H9 (cell line): ENCODE results near the gene OTOF. TPM values are rescaled to one million over a fixed set of nuclear protein-coding genes. Genes with fewer than 3 reads are reported as not detected.

ENCODE experiments used
- DNase-seq: peaks from one replicate; pipeline ENCODE4 v3.0.0-alpha.2; 2017
- H2AFZ ChIP-seq: one replicate; pipeline ENCODE4 v1.6.1; 2013; ENCODE audit warnings: mild to moderate bottlenecking, low read length, control low read depth, moderate library complexity
- H2AK5ac ChIP-seq: 2 replicates; pipeline ENCODE4 v1.6.1; 2013; ENCODE audit warnings: low read length, control low read depth, mixed read lengths; ENCODE audit not compliant: insufficient read length
- H2BK120ac ChIP-seq: one replicate; pipeline ENCODE4 v1.6.1; 2013; ENCODE audit warnings: low read depth, mild to moderate bottlenecking, low read length, control low read depth, inconsistent platforms; ENCODE audit not compliant: poor library complexity, severe bottlenecking
- H2BK12ac ChIP-seq: 2 replicates; pipeline ENCODE4 v1.6.1; 2013; ENCODE audit warnings: low read length, control low read depth, mixed read lengths, low read depth; ENCODE audit not compliant: insufficient read length
- H2BK15ac ChIP-seq: 2 replicates; pipeline ENCODE4 v1.6.1; 2013; ENCODE audit warnings: low read depth, low read length, control low read depth
- H2BK20ac ChIP-seq: one replicate; pipeline ENCODE4 v1.6.1; 2013; ENCODE audit warnings: low read depth, mild to moderate bottlenecking, low read length, control low read depth, inconsistent platforms; ENCODE audit not compliant: poor library complexity, severe bottlenecking
- H2BK5ac ChIP-seq: 2 replicates; pipeline ENCODE4 v1.6.1; 2013; ENCODE audit warnings: low read length, control low read depth, mixed read lengths; ENCODE audit not compliant: insufficient read length
- H3K14ac ChIP-seq: 2 replicates; pipeline ENCODE4 v1.6.1; 2013; ENCODE audit warnings: low read length, control low read depth; ENCODE audit not compliant: insufficient read depth
- H3K18ac ChIP-seq: 2 replicates; pipeline ENCODE4 v1.6.1; 2013; ENCODE audit warnings: low read depth, mild to moderate bottlenecking, mixed read lengths, low read length, control low read depth; ENCODE audit not compliant: insufficient read length
- H3K23ac ChIP-seq: 2 replicates; pipeline ENCODE4 v1.6.1; 2013; ENCODE audit warnings: low read length, control low read depth, mixed read lengths, low read depth; ENCODE audit not compliant: insufficient read length
- H3K23me2 ChIP-seq: 2 replicates; pipeline ENCODE4 v1.6.1; 2013; ENCODE audit warnings: low read depth, mild to moderate bottlenecking, mixed read lengths, low read length, control low read depth; ENCODE audit not compliant: insufficient read length, poor library complexity, severe bottlenecking
- H3K27ac ChIP-seq: 2 replicates; pipeline ENCODE4 v1.5.1; 2013; ENCODE audit warnings: low read length, control low read depth, mixed read lengths, low read depth; ENCODE audit not compliant: insufficient read length
- H3K27me3 ChIP-seq: 2 replicates; pipeline ENCODE4 v1.6.1; 2013; ENCODE audit warnings: low read length, control low read depth, inconsistent platforms; ENCODE audit not compliant: insufficient read depth
- H3K4ac ChIP-seq: 2 replicates; pipeline ENCODE4 v1.6.1; 2013; ENCODE audit warnings: low read depth, mild to moderate bottlenecking, control low read depth, inconsistent platforms, low read length, moderate library complexity
- H3K4me1 ChIP-seq: 2 replicates; pipeline ENCODE4 v1.6.1; 2013; ENCODE audit warnings: low read length, control low read depth, inconsistent platforms; ENCODE audit not compliant: insufficient read depth
- H3K4me2 ChIP-seq: 2 replicates; pipeline ENCODE4 v1.6.1; 2013; ENCODE audit warnings: low read length, control low read depth, mixed read lengths; ENCODE audit not compliant: insufficient read length, insufficient read depth
- H3K56ac ChIP-seq: 2 replicates; pipeline ENCODE4 v1.6.1; 2013; ENCODE audit warnings: low read depth, mild to moderate bottlenecking, mixed read lengths, low read length, control low read depth; ENCODE audit not compliant: insufficient read length
- H3K79me1 ChIP-seq: 2 replicates; pipeline ENCODE4 v1.6.1; 2013; ENCODE audit warnings: low read depth, mild to moderate bottlenecking, moderate library complexity, low read length, control low read depth, inconsistent platforms; ENCODE audit not compliant: insufficient read depth, poor library complexity, severe bottlenecking
- H3K79me2 ChIP-seq: 2 replicates; pipeline ENCODE4 v1.6.1; 2013; ENCODE audit warnings: low read length, control low read depth, inconsistent platforms; ENCODE audit not compliant: insufficient read depth
- H3K9ac ChIP-seq: 2 replicates; pipeline ENCODE4 v1.6.1; 2013; ENCODE audit warnings: low read length, control low read depth, mixed read lengths; ENCODE audit not compliant: insufficient read length; ENCODE audit errors: extremely low read depth
- H3K9me3 ChIP-seq: one replicate; pipeline ENCODE4 v1.6.1; 2013; ENCODE audit warnings: low read depth, low read length, inconsistent platforms; ENCODE audit not compliant: control insufficient read depth
- H3T11ph ChIP-seq: one replicate; pipeline ENCODE4 v1.6.1; 2013; ENCODE audit warnings: mild to moderate bottlenecking, low read length, control low read depth, inconsistent platforms
- H4K20me1 ChIP-seq: one replicate; pipeline ENCODE4 v1.6.1; 2013; ENCODE audit not compliant: control insufficient read depth, insufficient read length, insufficient read depth
- H4K5ac ChIP-seq: 2 replicates; pipeline ENCODE4 v1.6.1; 2013; ENCODE audit warnings: low read depth, mild to moderate bottlenecking, mixed read lengths, low read length, control low read depth; ENCODE audit not compliant: insufficient read length
- H4K8ac ChIP-seq: replicated peaks from 2 replicates; pipeline ENCODE4 v1.6.1; 2013; ENCODE audit warnings: low read length, control low read depth, mixed read lengths, low read depth; ENCODE audit not compliant: insufficient read length
- H4K91ac ChIP-seq: 2 replicates; pipeline ENCODE4 v1.6.1; 2013; ENCODE audit warnings: low read depth, mild to moderate bottlenecking, moderate library complexity, mixed read lengths, low read length, control low read depth; ENCODE audit not compliant: insufficient read length
- H3K27ac Mint-ChIP-seq, 3 experiments: 2 replicates in 2 of 3; 3 replicates in 1 of 3; pipeline ENCODE4 v1.8.0; 2020 to 2021; ENCODE audit warnings: mixed read lengths in 3 of 3, mild to moderate bottlenecking in 1 of 3, moderate library complexity in 1 of 3
- H3K27me3 Mint-ChIP-seq: 2 replicates; pipeline ENCODE4 v1.8.0; 2021; ENCODE audit warnings: low read depth, mild to moderate bottlenecking, moderate library complexity, mixed read lengths
- H3K36me3 Mint-ChIP-seq, 3 experiments: 2 replicates in 2 of 3; 3 replicates in 1 of 3; pipeline ENCODE4 v1.8.0; 2020 to 2021; ENCODE audit warnings: low read depth in 3 of 3, mixed read lengths in 3 of 3; ENCODE audit not compliant: insufficient read depth in 1 of 3
- H3K4me1 Mint-ChIP-seq, 2 experiments: 2 replicates each; pipeline ENCODE4 v1.8.0; 2020; ENCODE audit warnings: mixed read lengths in 2 of 2
- H3K4me3 Mint-ChIP-seq, 2 experiments: 2 replicates in 1 of 2; 3 replicates in 1 of 2; pipeline ENCODE4 v1.8.0; 2020 to 2021; ENCODE audit warnings: mild to moderate bottlenecking in 2 of 2, mixed read lengths in 2 of 2, moderate library complexity in 1 of 2
- H3K9me3 Mint-ChIP-seq, 2 experiments: 2 replicates in 1 of 2; 3 replicates in 1 of 2; pipeline ENCODE4 v1.8.0; 2020; ENCODE audit warnings: mild to moderate bottlenecking in 2 of 2, mixed read lengths in 2 of 2, moderate library complexity in 1 of 2
- WGBS: extraction: QIAGEN DNeasy Blood & Tissue Kit; methylation state at CpG from one replicate; pipeline ENCODE4 v1.1.7; 2013; ENCODE audit warnings: missing lambda C conversion rate, low lambda C conversion rate, mixed read lengths; ENCODE audit not compliant: insufficient read length; ENCODE audit errors: extremely low coverage; 5-methylcytosine and 5-hydroxymethylcytosine counted together
- total RNA-seq: library from RNA; stranded (reverse); gene quantifications from 2 replicates; pipeline ENCODE4 v1.2.1, GENCODE V29; 2021
- TF ChIP-seq, protein P1 (sequence below): fragments of 200-600 bp; sonication (generic); conservative IDR thresholded peaks from 3 replicates; pipeline ENCODE4 v1.8.0; 2021; ENCODE audit warnings: antibody characterized with exemption, mild to moderate bottlenecking

The OTOF gene
- total RNA-seq, 1 experiment from 2014 or later: 0.35 TPM

DNA sequence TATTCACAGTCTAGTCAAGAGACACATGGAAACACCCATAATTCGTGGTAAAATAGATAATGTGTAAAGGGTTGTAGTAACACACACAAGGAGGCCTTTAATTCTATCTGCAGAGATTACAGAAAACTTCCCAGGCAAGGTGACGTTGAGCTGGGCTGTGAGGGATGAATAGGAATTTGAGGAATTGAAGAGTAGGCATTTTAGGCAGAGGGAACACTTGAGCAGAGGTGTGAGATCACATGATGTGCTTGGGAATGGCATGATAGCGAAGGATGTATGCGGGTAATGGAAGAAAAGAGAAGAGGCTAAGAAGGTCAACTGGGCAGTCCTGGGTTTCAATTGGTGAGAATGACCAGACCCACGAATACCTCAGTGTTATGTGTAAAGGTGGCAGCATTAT lies 56.0 kb downstream of the OTOF start:
- H2BK15ac ChIP-seq: no peak overlapping the region
- H2BK5ac ChIP-seq: no peak overlapping the region
- no peaks in the 10 kb centered on the region for H3K23me2 ChIP-seq
- H2AK5ac ChIP-seq: no peak overlapping the region
- no peak overlapping the region for H3K18ac ChIP-seq
- no peaks in the 10 kb centered on the region for H3K79me1 ChIP-seq
- no peaks in the 10 kb centered on the region for H4K20me1 ChIP-seq
- no CpG with 5 or more reads among the region's 5 CpGs for WGBS
- no peak overlapping the region for H3T11ph ChIP-seq
- H2BK120ac ChIP-seq: no peak overlapping the region
- no peak overlapping the region for H3K23ac ChIP-seq
- H3K9me3 ChIP-seq: no peaks in the 10 kb centered on the region
- TF ChIP-seq, protein P1, sequence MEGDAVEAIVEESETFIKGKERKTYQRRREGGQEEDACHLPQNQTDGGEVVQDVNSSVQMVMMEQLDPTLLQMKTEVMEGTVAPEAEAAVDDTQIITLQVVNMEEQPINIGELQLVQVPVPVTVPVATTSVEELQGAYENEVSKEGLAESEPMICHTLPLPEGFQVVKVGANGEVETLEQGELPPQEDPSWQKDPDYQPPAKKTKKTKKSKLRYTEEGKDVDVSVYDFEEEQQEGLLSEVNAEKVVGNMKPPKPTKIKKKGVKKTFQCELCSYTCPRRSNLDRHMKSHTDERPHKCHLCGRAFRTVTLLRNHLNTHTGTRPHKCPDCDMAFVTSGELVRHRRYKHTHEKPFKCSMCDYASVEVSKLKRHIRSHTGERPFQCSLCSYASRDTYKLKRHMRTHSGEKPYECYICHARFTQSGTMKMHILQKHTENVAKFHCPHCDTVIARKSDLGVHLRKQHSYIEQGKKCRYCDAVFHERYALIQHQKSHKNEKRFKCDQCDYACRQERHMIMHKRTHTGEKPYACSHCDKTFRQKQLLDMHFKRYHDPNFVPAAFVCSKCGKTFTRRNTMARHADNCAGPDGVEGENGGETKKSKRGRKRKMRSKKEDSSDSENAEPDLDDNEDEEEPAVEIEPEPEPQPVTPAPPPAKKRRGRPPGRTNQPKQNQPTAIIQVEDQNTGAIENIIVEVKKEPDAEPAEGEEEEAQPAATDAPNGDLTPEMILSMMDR: no peak
- no peak overlapping the region; a peak in 1 of 7 replicates for H3K27ac Mint-ChIP-seq
- no peaks in the 10 kb centered on the region for H3K9me3 Mint-ChIP-seq
- no peak overlapping the region for H3K4ac ChIP-seq
- peaks cover 10 to 13% of the 10 kb centered on the region in 2 experiments for H3K4me1 Mint-ChIP-seq
- H3K36me3 Mint-ChIP-seq: no peaks in the 10 kb centered on the region
- no peak overlapping the region for H3K27ac ChIP-seq
- H4K8ac ChIP-seq: no peak overlapping the region
- no peak overlapping the region for H2BK20ac ChIP-seq
- no peak overlapping the region for H3K14ac ChIP-seq
- no peak overlapping the region for H3K9ac ChIP-seq
- no peak for DNase-seq
- H2AFZ ChIP-seq: no peak overlapping the region
- no peaks in the 10 kb centered on the region for H3K27me3 ChIP-seq
- H3K56ac ChIP-seq: no peak overlapping the region
- no peak overlapping the region for H3K4me3 Mint-ChIP-seq
- H3K79me2 ChIP-seq: no peaks in the 10 kb centered on the region
- H3K4me1 ChIP-seq: peaks cover 3% of the 10 kb centered on the region
- H3K27me3 Mint-ChIP-seq: peaks cover 3% of the 10 kb centered on the region
- no peak overlapping the region for H4K91ac ChIP-seq
- no peak overlapping the region for H3K4me2 ChIP-seq
- no peak overlapping the region for H4K5ac ChIP-seq
- H2BK12ac ChIP-seq: no peak overlapping the region
